ENCODE measurements around the gene SPECC1. TPM values are rescaled to one million over a fixed set of nuclear protein-coding genes. Genes with fewer than 3 reads are reported as not detected.

SPECC1 gene
- total RNA-seq, 4 donors from 2014 or later = 72.1 to 133 (median 83.7) TPM

Small RNAs within 50 kb of the gene (small RNA-seq; reads per million reads assigned to genes)
- 0 reads per million in 2 donors for gene AC008088.1
- gene RNU6-1057P = 0 reads per million in 2 donors
- gene RNU6-258P = 0 reads per million in 2 donors
- 0 reads per million in 2 donors for gene RNU6-467P

Other genes with a start within 250 kb of the SPECC1 start
- gene ULK2, start 141.4 kb upstream of the SPECC1 start, total RNA-seq = 1 to 10 TPM; 2.8 to 8.8 (median 5.3) TPM
- gene AKAP10, start 31.5 kb upstream of the SPECC1 start, total RNA-seq = 10 to 100 TPM; 22.9 to 77.6 (median 30.3) TPM